Measurements from ENCODE around the gene EML6. TPM values are rescaled to one million over a fixed set of nuclear protein-coding genes. Genes with fewer than 3 reads are reported as not detected.

Gene EML6
- total RNA-seq, 1 experiment from 2014 or later: 5.2 TPM

DNA sequence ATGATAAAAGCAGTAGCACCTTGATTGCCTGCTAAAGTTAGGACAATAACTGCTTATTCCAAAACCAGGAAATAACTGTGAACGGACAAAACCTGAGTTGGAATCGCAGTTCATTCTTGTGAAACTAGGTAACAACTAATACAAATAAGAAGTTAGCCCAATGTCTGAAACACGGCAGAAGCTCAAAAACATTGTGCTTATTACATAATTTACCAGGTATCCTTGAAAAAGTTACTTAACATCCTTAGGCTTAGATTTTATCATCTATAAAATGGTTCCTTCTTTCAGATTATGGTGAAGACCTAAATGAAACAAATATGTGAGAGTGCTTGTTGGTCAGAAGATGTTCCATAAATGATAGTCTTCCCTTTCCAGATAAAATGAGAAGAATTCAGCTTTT is 294.4 kb downstream of the EML6 start:
- Mint-ChIP-seq H3K4me3 (ENCODE audit: unreplicated experiment) (no peak overlapping the region), H3K27me3 (ENCODE audit: insufficient read depth, unreplicated experiment) (no peaks in the 10 kb centered on the region), H3K9me3 (ENCODE audit: unreplicated experiment) (no peaks in the 10 kb centered on the region), H3K27ac (ENCODE audit: unreplicated experiment) (no peak overlapping the region), H3K4me1 (ENCODE audit: low read depth, unreplicated experiment) (peaks cover 33% of the 10 kb centered on the region), H3K36me3 (ENCODE audit: insufficient read depth, unreplicated experiment) (peaks cover 21% of the 10 kb centered on the region)
- ChIA-PET CTCF (no interaction called here), POLR2A (no interaction called here)
- peaks cover 36% of the 10 kb centered on the region for H3K4me1 ChIP-seq
- H3K9me3 ChIP-seq: no peaks in the 10 kb centered on the region
- H3K4me3 ChIP-seq (ENCODE audit: low read depth, low read length): no peak overlapping the region
- intact Hi-C loops (cut with micrococcal nuclease; ENCODE audit: unreplicated experiment): no loop called here
- H3K27me3 ChIP-seq (replicated peaks; ENCODE audit: control insufficient read depth, insufficient read depth, low read length): no peaks in the 10 kb centered on the region
- no peak for DNase-seq
- no TSS peak for BruUV-seq (replicated peaks)
- TF ChIP-seq, protein P1, sequence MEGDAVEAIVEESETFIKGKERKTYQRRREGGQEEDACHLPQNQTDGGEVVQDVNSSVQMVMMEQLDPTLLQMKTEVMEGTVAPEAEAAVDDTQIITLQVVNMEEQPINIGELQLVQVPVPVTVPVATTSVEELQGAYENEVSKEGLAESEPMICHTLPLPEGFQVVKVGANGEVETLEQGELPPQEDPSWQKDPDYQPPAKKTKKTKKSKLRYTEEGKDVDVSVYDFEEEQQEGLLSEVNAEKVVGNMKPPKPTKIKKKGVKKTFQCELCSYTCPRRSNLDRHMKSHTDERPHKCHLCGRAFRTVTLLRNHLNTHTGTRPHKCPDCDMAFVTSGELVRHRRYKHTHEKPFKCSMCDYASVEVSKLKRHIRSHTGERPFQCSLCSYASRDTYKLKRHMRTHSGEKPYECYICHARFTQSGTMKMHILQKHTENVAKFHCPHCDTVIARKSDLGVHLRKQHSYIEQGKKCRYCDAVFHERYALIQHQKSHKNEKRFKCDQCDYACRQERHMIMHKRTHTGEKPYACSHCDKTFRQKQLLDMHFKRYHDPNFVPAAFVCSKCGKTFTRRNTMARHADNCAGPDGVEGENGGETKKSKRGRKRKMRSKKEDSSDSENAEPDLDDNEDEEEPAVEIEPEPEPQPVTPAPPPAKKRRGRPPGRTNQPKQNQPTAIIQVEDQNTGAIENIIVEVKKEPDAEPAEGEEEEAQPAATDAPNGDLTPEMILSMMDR (IDR thresholded peaks at IDR 0.05; ENCODE audit: insufficient read depth in 1 of 2, low read depth in 1 of 2, low read length in 1 of 2, severe bottlenecking in 1 of 2, unreplicated experiment in 1 of 2): no peak
- H3K36me3 ChIP-seq (ENCODE audit: control insufficient read depth, insufficient read depth, low read length): no peaks in the 10 kb centered on the region; the same call in 1 of the 2 replicates

DNA sequence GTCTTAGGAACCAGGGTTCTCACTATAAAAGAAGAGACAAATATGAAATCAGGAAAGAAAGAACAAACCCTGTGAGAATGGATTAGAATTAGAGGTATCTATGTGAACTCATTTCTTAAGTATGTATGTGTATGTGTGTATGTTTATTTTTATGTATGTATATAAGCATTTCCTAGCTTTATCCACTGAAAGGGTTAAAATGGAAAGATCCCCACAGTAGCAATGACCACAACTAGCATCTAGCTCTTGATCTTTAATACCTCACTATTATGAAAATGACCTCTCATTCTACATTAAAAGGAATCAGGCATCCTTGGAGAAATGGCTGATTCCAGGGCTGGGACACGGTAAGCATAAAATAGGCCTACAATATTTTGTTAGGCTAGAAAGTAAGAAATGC is 295.2 kb downstream of the EML6 start:
- intact Hi-C loops (cut with micrococcal nuclease; ENCODE audit: unreplicated experiment): no loop called here
- Mint-ChIP-seq H3K9me3 (ENCODE audit: unreplicated experiment) (no peaks in the 10 kb centered on the region), H3K4me1 (ENCODE audit: low read depth, unreplicated experiment) (peaks cover 25% of the 10 kb centered on the region), H3K4me3 (ENCODE audit: unreplicated experiment) (no peak overlapping the region), H3K36me3 (ENCODE audit: insufficient read depth, unreplicated experiment) (peaks cover 21% of the 10 kb centered on the region), H3K27ac (ENCODE audit: unreplicated experiment) (no peak overlapping the region), H3K27me3 (ENCODE audit: insufficient read depth, unreplicated experiment) (no peaks in the 10 kb centered on the region)
- H3K4me1 ChIP-seq: peaks cover 31% of the 10 kb centered on the region
- H3K27me3 ChIP-seq (replicated peaks; ENCODE audit: control insufficient read depth, insufficient read depth, low read length): no peaks in the 10 kb centered on the region
- no TSS peak for BruUV-seq (replicated peaks)
- H3K36me3 ChIP-seq (ENCODE audit: control insufficient read depth, insufficient read depth, low read length): no peaks in the 10 kb centered on the region; the same call in 1 of the 2 replicates
- H3K9me3 ChIP-seq: no peaks in the 10 kb centered on the region
- TF ChIP-seq, protein P1 (IDR thresholded peaks at IDR 0.05; ENCODE audit: insufficient read depth in 1 of 2, low read depth in 1 of 2, low read length in 1 of 2, severe bottlenecking in 1 of 2, unreplicated experiment in 1 of 2): no peak
- CTCF ChIA-PET: no interaction called here
- DNase-seq: no peak
- POLR2A ChIA-PET: interaction anchor here (1.3 kb wide), 1 partner anchor 32 kb away, joined by 3 read pairs; the partner anchor contains the start of gene RTN4
- no peak overlapping the region for H3K4me3 ChIP-seq (ENCODE audit: low read depth, low read length)

DNA sequence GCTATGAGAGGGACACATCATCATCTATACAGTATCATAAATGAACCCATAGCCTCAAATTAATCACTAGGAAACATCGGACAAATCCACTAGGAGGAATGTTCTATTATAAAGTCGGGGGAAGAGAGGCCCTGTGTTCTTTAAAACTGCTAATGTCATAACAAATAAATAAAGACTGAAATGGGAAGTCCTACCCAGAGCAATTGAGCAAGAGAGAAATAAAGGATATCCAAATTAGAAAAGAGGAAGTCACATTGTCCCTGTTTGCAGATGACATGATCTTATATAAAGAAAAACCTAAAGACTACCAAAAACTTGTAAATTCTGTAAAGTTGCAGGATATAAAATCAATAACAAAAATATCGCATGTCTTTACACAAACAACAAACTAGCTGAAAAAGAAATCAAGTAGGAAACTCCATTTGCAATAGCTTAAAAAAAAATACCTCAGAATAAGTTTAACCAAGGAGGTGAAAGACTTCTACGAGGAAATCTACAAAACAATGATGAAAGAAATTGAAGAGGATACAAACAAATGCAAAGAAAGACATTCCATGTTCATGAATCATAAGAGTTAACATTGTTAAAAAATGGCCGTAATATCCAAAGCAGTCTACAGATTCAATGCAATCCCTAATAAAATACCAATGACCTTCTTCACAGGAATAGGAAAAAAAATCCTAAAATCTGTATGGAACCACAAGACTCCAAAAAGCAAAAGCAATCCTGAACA is 296.2 kb downstream of the EML6 start:
- BruUV-seq (replicated peaks): no TSS peak
- no peak overlapping the region for H3K4me3 Mint-ChIP-seq (ENCODE audit: unreplicated experiment)
- intact Hi-C loops (cut with micrococcal nuclease; ENCODE audit: unreplicated experiment): no loop called here

More for the DNA sequence above, 296.2 kb downstream of the EML6 start:
- ChIA-PET POLR2A (interaction anchor here (0.6 to 1.3 kb wide), 2 partner anchors 26 to 31 kb away, joined by 3 read pairs; partner anchors contain the start of gene RTN4), CTCF (no interaction called here)
- peaks cover 21% of the 10 kb centered on the region for H3K36me3 Mint-ChIP-seq (ENCODE audit: insufficient read depth, unreplicated experiment)
- TF ChIP-seq, protein P1 (IDR thresholded peaks at IDR 0.05; ENCODE audit: insufficient read depth in 1 of 2, low read depth in 1 of 2, low read length in 1 of 2, severe bottlenecking in 1 of 2, unreplicated experiment in 1 of 2): no peak
- no peaks in the 10 kb centered on the region for H3K27me3 ChIP-seq (replicated peaks; ENCODE audit: control insufficient read depth, insufficient read depth, low read length)
- peaks cover 24% of the 10 kb centered on the region for H3K4me1 Mint-ChIP-seq (ENCODE audit: low read depth, unreplicated experiment)
- no peaks in the 10 kb centered on the region for H3K9me3 ChIP-seq
- no peak overlapping the region for H3K4me3 ChIP-seq (ENCODE audit: low read depth, low read length)
- no peak overlapping the region for H3K27ac Mint-ChIP-seq (ENCODE audit: unreplicated experiment)
- no peaks in the 10 kb centered on the region; the same call in 1 of the 2 replicates for H3K36me3 ChIP-seq (ENCODE audit: control insufficient read depth, insufficient read depth, low read length)
- peaks cover 22% of the 10 kb centered on the region for H3K4me1 ChIP-seq
- no peak for DNase-seq
- no peaks in the 10 kb centered on the region for H3K27me3 Mint-ChIP-seq (ENCODE audit: insufficient read depth, unreplicated experiment)
- no peaks in the 10 kb centered on the region for H3K9me3 Mint-ChIP-seq (ENCODE audit: unreplicated experiment)

Data from Caco-2 (cell line).